GM23338 (cell line): ENCODE results near the gene EXPH5. TPM values are rescaled to one million over a fixed set of nuclear protein-coding genes. Genes with fewer than 3 reads are reported as not detected.

Source experiments
- ATAC-seq: fragments of 200-7000 bp; cut with Tn5 transposase; 3 replicates; pipeline ENCODE4 v1.9.1; 2020
- DNase-seq: peaks from one replicate; pipeline ENCODE4 v3.0.0-alpha.2; 2015; ENCODE audit warnings: low spot score
- H2AFZ ChIP-seq: fragments of 200-600 bp; sonication (generic); 2 replicates; pipeline ENCODE4 v1.8.0; 2016; ENCODE audit warnings: antibody characterized with exemption, mild to moderate bottlenecking, moderate library complexity
- H3F3A ChIP-seq: fragments of 200-600 bp; sonication (generic); replicated peaks from 2 replicates; pipeline ENCODE4 v1.8.0; 2017; ENCODE audit warnings: antibody characterized with exemption, mixed run types, low read depth
- H3K27ac ChIP-seq: fragments of 200-600 bp; sonication (generic); 2 replicates; pipeline ENCODE4 v1.6.1; 2016; ENCODE audit warnings: low read depth
- H3K27me3 ChIP-seq: fragments of 200-600 bp; sonication (generic); 2 replicates; pipeline ENCODE4 v1.8.0; 2016; ENCODE audit warnings: mild to moderate bottlenecking, mixed run types, moderate library complexity; ENCODE audit not compliant: insufficient read depth
- H3K36me3 ChIP-seq: fragments of 200-600 bp; sonication (generic); 2 replicates; pipeline ENCODE4 v1.8.0; 2016; ENCODE audit warnings: mild to moderate bottlenecking; ENCODE audit not compliant: insufficient read depth
- H3K4me1 ChIP-seq: fragments of 200-600 bp; sonication (generic); 2 replicates; pipeline ENCODE4 v1.8.0; 2016; ENCODE audit warnings: mild to moderate bottlenecking, moderate library complexity; ENCODE audit not compliant: insufficient read depth
- H3K4me2 ChIP-seq: fragments of 200-600 bp; sonication (generic); 2 replicates; pipeline ENCODE4 v1.7.1; 2017; ENCODE audit warnings: mixed run types
- H3K4me3 ChIP-seq: fragments of 200-600 bp; sonication (generic); 2 replicates; pipeline ENCODE4 v1.6.1; 2016; ENCODE audit warnings: mixed run types
- H3K79me2 ChIP-seq: fragments of 200-600 bp; sonication (generic); replicated peaks from 2 replicates; pipeline ENCODE4 v1.8.0; 2017; ENCODE audit warnings: mild to moderate bottlenecking; ENCODE audit not compliant: insufficient read depth
- H3K9me2 ChIP-seq: fragments of 200-600 bp; sonication (generic); 2 replicates; pipeline ENCODE4 v1.8.0; 2017; ENCODE audit not compliant: insufficient read depth
- H4K20me1 ChIP-seq: fragments of 200-600 bp; sonication (generic); replicated peaks from 2 replicates; pipeline ENCODE4 v1.8.0; 2017; ENCODE audit warnings: mild to moderate bottlenecking; ENCODE audit not compliant: insufficient read depth
- H3K27ac Mint-ChIP-seq: 2 replicates; pipeline ENCODE4 v1.8.0; 2020; ENCODE audit warnings: inconsistent platforms, mild to moderate bottlenecking, moderate library complexity, mixed read lengths
- H3K27me3 Mint-ChIP-seq: 3 replicates; pipeline ENCODE4 v1.8.0; 2022; ENCODE audit warnings: low read depth, mild to moderate bottlenecking, moderate library complexity, mixed read lengths, inconsistent platforms; ENCODE audit not compliant: insufficient read depth, poor library complexity
- H3K36me3 Mint-ChIP-seq: 3 replicates; pipeline ENCODE4 v1.8.0; 2021; ENCODE audit warnings: low read depth, mild to moderate bottlenecking, inconsistent platforms, moderate library complexity, mixed read lengths
- H3K4me1 Mint-ChIP-seq: 3 replicates; pipeline ENCODE4 v1.8.0; 2020; ENCODE audit warnings: mild to moderate bottlenecking, inconsistent platforms, mixed read lengths
- H3K4me3 Mint-ChIP-seq: 3 replicates; pipeline ENCODE4 v1.8.0; 2021; ENCODE audit warnings: moderate library complexity, mild to moderate bottlenecking, inconsistent platforms, mixed read lengths
- H3K9me3 Mint-ChIP-seq: 3 replicates; pipeline ENCODE4 v1.8.0; 2020; ENCODE audit warnings: moderate library complexity, mild to moderate bottlenecking, inconsistent platforms, mixed read lengths
- CREB1 ChIP-seq: fragments of 250-450 bp; sonication (Bioruptor Pico); IDR thresholded peaks from 2 replicates; pipeline ENCODE4 v1.5.0; 2020; ENCODE audit warnings: low read depth, mild to moderate bottlenecking, moderate library complexity
- EZH2 ChIP-seq: fragments of 200-600 bp; sonication (generic); IDR thresholded peaks from one replicate; pipeline ENCODE4 v1.8.0; 2017; ENCODE audit warnings: antibody characterized with exemption, mild to moderate bottlenecking, low read depth; ENCODE audit not compliant: unreplicated experiment
- EZH2phosphoT487 ChIP-seq: fragments of 200-600 bp; sonication (generic); IDR thresholded peaks from one replicate; pipeline ENCODE4 v1.8.1; 2018; ENCODE audit warnings: antibody characterized with exemption; ENCODE audit not compliant: unreplicated experiment
- JUNB ChIP-seq: IDR thresholded peaks from one replicate; pipeline ENCODE4 v1.6.1; 2016; ENCODE audit warnings: antibody characterized with exemption; ENCODE audit not compliant: unreplicated experiment
- NANOG ChIP-seq: IDR thresholded peaks from 2 replicates; pipeline ENCODE4 v1.6.1; 2016; ENCODE audit warnings: antibody characterized with exemption, borderline replicate concordance
- POLR2AphosphoS5 ChIP-seq: IDR thresholded peaks from 2 replicates; pipeline ENCODE4 v1.6.1; 2016; ENCODE audit warnings: antibody characterized with exemption, low read depth
- STAT1 ChIP-seq: IDR thresholded peaks from one replicate; pipeline ENCODE4 v1.6.1; 2016; ENCODE audit warnings: antibody characterized with exemption; ENCODE audit not compliant: unreplicated experiment
- ZNF114 ChIP-seq: fragments of 250-450 bp; sonication (Bioruptor Pico); IDR thresholded peaks from 2 replicates; pipeline ENCODE4 v1.5.0; 2020; ENCODE audit warnings: mild to moderate bottlenecking, moderate library complexity
- ZNF331 ChIP-seq: fragments of 250-450 bp; sonication (Bioruptor Pico); IDR thresholded peaks from 2 replicates; pipeline ENCODE4 v1.5.0; 2020; ENCODE audit warnings: low read depth, mild to moderate bottlenecking, moderate library complexity
- polyA plus RNA-seq: library from polyadenylated mRNA; unstranded; fragments of >200 nt; fragmentation: Nextera tagmentation; extraction: Ambion mirVana; gene quantifications from 2 replicates; pipeline ENCODE4 v1.2.1, GENCODE V29; 2016
- total RNA-seq: library from RNA; depleted of rRNA; stranded (reverse); fragments of >200 nt; shearing (Covaris generic); gene quantifications from 2 replicates; pipeline ENCODE4 v1.2.3, GENCODE V29; 2014
- TF ChIP-seq, protein P1 (sequence below), 2 experiments: fragments of 200-600 bp in 1 of 2; sonication (generic) in 1 of 2; conservative IDR thresholded peaks; 2 replicates each; pipeline versions ENCODE4 v1.5.1 to v1.6.1; 2016 to 2017; ENCODE audit warnings: antibody characterized with exemption in 2 of 2, low read depth in 2 of 2, mild to moderate bottlenecking in 2 of 2, moderate library complexity in 1 of 2
- TF ChIP-seq, protein P2 (sequence below): IDR thresholded peaks from one replicate; pipeline ENCODE4 v1.6.1; 2018; ENCODE audit warnings: antibody characterized with exemption; ENCODE audit not compliant: unreplicated experiment
- TF ChIP-seq, protein P3 (sequence below): IDR thresholded peaks from 2 replicates; pipeline ENCODE4 v1.6.1; 2016; ENCODE audit warnings: antibody characterized with exemption

EXPH5 gene
- total and polyA plus RNA-seq, 2 experiments from 2014 or later: 3.6 to 12.6 TPM

DNA sequence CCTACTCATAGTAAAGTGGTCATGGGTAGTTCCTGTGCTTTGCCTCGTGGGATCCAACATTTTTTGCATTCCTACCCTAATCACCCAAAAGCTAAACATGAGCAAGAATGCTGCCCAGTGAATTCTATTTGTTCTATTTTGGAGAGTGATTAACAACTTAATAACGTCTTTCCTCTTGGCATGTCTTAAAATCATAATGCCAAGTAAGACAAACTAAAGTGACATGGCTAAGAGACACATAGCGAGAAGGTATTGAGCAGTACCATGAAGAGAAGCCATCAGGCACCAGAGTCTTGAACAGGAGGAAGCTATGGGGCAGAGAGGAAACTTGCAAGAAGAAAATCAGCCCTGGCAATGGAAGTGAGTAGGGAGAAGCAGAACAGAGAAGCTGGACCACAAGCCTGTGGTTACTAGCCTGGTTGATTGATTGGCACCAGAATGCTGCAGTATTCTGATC, 32.0 kb downstream of the EXPH5 start:
- H3K4me3 ChIP-seq: no peak overlapping the region
- no peak overlapping the region for H3K4me2 ChIP-seq
- H3K79me2 ChIP-seq: no peaks in the 10 kb centered on the region
- DNase-seq (no peak), ATAC-seq (no peak)
- H3K27me3 Mint-ChIP-seq: no peaks in the 10 kb centered on the region
- no peaks in the 10 kb centered on the region for H3F3A ChIP-seq
- H3K36me3 ChIP-seq: no peaks in the 10 kb centered on the region
- H3K9me3 Mint-ChIP-seq: no peaks in the 10 kb centered on the region
- H3K9me2 ChIP-seq: no peaks in the 10 kb centered on the region
- peaks cover 15% of the 10 kb centered on the region for H3K4me1 Mint-ChIP-seq
- no peak overlapping the region for H3K27ac ChIP-seq
- no peaks in the 10 kb centered on the region for H3K27me3 ChIP-seq
- H3K4me1 ChIP-seq: no peaks in the 10 kb centered on the region
- H3K27ac Mint-ChIP-seq: no peak overlapping the region
- no peaks in the 10 kb centered on the region for H3K36me3 Mint-ChIP-seq
- no peak for TF ChIP-seq NANOG
- H2AFZ ChIP-seq: no peak overlapping the region
- H4K20me1 ChIP-seq: no peaks in the 10 kb centered on the region; the same call in 1 of the 2 replicates
- H3K4me3 Mint-ChIP-seq: no peak overlapping the region

DNA sequence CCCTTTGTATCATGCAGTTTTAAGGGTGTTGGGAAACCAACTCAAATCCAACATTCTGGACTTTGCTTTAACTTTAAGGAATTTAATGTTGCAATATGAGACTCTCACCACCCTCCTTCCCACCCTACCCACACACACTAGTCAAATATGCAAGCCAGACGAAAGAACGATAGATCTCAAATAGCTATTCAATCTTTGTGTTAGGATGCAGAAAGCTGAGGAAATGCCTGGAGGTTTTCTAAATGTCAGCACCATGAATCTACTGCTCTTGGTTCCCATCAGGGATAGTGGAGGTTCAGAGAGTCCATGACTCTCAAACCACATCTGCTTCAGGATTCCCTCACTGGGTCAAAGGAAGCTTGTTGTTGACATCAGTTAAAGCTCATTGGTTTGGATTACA, 33.7 kb downstream of the EXPH5 start:
- Mint-ChIP-seq H3K9me3 (no peaks in the 10 kb centered on the region), H3K27ac (no peak overlapping the region), H3K27me3 (peaks cover 3% of the 10 kb centered on the region), H3K4me1 (peaks cover 17% of the 10 kb centered on the region), H3K36me3 (no peaks in the 10 kb centered on the region), H3K4me3 (no peak overlapping the region)
- DNase-seq (no peak), ATAC-seq (no peak)
- Histone ChIP-seq H3K4me1 (no peaks in the 10 kb centered on the region), H3K9me2 (no peaks in the 10 kb centered on the region), H3K27me3 (no peaks in the 10 kb centered on the region), H4K20me1 (no peaks in the 10 kb centered on the region; the same call in 1 of the 2 replicates), H3K79me2 (no peaks in the 10 kb centered on the region), H3K36me3 (no peaks in the 10 kb centered on the region), H3K4me3 (no peak overlapping the region), H2AFZ (no peak overlapping the region), H3F3A (no peaks in the 10 kb centered on the region), H3K4me2 (no peak overlapping the region), H3K27ac (no peak overlapping the region)
- no peak for TF ChIP-seq ZNF331 (CRISPR knock-in tag)
- TF ChIP-seq, protein P1, sequence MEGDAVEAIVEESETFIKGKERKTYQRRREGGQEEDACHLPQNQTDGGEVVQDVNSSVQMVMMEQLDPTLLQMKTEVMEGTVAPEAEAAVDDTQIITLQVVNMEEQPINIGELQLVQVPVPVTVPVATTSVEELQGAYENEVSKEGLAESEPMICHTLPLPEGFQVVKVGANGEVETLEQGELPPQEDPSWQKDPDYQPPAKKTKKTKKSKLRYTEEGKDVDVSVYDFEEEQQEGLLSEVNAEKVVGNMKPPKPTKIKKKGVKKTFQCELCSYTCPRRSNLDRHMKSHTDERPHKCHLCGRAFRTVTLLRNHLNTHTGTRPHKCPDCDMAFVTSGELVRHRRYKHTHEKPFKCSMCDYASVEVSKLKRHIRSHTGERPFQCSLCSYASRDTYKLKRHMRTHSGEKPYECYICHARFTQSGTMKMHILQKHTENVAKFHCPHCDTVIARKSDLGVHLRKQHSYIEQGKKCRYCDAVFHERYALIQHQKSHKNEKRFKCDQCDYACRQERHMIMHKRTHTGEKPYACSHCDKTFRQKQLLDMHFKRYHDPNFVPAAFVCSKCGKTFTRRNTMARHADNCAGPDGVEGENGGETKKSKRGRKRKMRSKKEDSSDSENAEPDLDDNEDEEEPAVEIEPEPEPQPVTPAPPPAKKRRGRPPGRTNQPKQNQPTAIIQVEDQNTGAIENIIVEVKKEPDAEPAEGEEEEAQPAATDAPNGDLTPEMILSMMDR (conservative IDR thresholded peaks at IDR 0.05; ENCODE audit: low read depth in 2 of 2): no peak
- no peak for TF ChIP-seq CREB1
- no peak for TF ChIP-seq EZH2
- TF ChIP-seq ZNF114: no peak
- TF ChIP-seq, protein P2, sequence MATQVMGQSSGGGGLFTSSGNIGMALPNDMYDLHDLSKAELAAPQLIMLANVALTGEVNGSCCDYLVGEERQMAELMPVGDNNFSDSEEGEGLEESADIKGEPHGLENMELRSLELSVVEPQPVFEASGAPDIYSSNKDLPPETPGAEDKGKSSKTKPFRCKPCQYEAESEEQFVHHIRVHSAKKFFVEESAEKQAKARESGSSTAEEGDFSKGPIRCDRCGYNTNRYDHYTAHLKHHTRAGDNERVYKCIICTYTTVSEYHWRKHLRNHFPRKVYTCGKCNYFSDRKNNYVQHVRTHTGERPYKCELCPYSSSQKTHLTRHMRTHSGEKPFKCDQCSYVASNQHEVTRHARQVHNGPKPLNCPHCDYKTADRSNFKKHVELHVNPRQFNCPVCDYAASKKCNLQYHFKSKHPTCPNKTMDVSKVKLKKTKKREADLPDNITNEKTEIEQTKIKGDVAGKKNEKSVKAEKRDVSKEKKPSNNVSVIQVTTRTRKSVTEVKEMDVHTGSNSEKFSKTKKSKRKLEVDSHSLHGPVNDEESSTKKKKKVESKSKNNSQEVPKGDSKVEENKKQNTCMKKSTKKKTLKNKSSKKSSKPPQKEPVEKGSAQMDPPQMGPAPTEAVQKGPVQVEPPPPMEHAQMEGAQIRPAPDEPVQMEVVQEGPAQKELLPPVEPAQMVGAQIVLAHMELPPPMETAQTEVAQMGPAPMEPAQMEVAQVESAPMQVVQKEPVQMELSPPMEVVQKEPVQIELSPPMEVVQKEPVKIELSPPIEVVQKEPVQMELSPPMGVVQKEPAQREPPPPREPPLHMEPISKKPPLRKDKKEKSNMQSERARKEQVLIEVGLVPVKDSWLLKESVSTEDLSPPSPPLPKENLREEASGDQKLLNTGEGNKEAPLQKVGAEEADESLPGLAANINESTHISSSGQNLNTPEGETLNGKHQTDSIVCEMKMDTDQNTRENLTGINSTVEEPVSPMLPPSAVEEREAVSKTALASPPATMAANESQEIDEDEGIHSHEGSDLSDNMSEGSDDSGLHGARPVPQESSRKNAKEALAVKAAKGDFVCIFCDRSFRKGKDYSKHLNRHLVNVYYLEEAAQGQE: no peak
- no peak for TF ChIP-seq STAT1
- no peak for TF ChIP-seq EZH2phosphoT487
- TF ChIP-seq NANOG: no peak
- TF ChIP-seq, protein P3, sequence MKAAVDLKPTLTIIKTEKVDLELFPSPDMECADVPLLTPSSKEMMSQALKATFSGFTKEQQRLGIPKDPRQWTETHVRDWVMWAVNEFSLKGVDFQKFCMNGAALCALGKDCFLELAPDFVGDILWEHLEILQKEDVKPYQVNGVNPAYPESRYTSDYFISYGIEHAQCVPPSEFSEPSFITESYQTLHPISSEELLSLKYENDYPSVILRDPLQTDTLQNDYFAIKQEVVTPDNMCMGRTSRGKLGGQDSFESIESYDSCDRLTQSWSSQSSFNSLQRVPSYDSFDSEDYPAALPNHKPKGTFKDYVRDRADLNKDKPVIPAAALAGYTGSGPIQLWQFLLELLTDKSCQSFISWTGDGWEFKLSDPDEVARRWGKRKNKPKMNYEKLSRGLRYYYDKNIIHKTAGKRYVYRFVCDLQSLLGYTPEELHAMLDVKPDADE: no peak
- TF ChIP-seq POLR2AphosphoS5: no peak
- no peak for TF ChIP-seq JUNB
